GM19397 (cell line): ENCODE data around the gene SUGP1.

Source experiments
- ATAC-seq: cut with Tn5 transposase; IDR thresholded peaks from one replicate; pipeline ENCODE4 v1.9.1; 2021; ENCODE audit warnings: mild to moderate bottlenecking, moderate library complexity; ENCODE audit not compliant: unreplicated experiment

Gene SUGP1

GRCh38 chr19:19304186-19304965 lies 15.9 kb downstream of the SUGP1 start:
- ATAC-seq = no peak

- ATAC-seq = no peak
Observed at GRCh38 chr19:19303411-19303810, 16.9 kb downstream of the SUGP1 start.

GRCh38 chr19:19300613-19301012 lies 19.7 kb downstream of the SUGP1 start:
- no peak for ATAC-seq

GRCh38 chr19:19297759-19298158 lies 22.6 kb downstream of the SUGP1 start:
- ATAC-seq = no peak

- ATAC-seq = no peak
Observed at GRCh38 chr19:19296953-19297689, 23.2 kb downstream of the SUGP1 start.

- ATAC-seq = no peak
Observed at GRCh38 chr19:19294914-19295313, 25.4 kb downstream of the SUGP1 start.

- no peak for ATAC-seq
Observed at GRCh38 chr19:19292607-19293006, 27.7 kb downstream of the SUGP1 start.

GRCh38 chr19:19285686-19286085 lies 34.6 kb downstream of the SUGP1 start:
- no peak for ATAC-seq

- no peak for ATAC-seq
Observed at GRCh38 chr19:19280561-19280960, 39.7 kb downstream of the SUGP1 start.

GRCh38 chr19:19279853-19280252 lies 40.5 kb downstream of the SUGP1 start:
- no peak for ATAC-seq

- ATAC-seq = no peak
Observed at GRCh38 chr19:19279062-19279612, 41.2 kb downstream of the SUGP1 start.

GRCh38 chr19:19278315-19278714 lies 42.0 kb downstream of the SUGP1 start:
- no peak for ATAC-seq

GRCh38 chr19:19276851-19277250 lies 43.5 kb downstream of the SUGP1 start:
- ATAC-seq = no peak

- no peak for ATAC-seq
Observed at GRCh38 chr19:19276386-19276785, 43.9 kb downstream of the SUGP1 start.

- no peak for ATAC-seq
Observed at GRCh38 chr19:19274716-19275565, 45.4 kb downstream of the SUGP1 start.

GRCh38 chr19:19274146-19274545 lies 46.2 kb downstream of the SUGP1 start:
- ATAC-seq = no peak

- ATAC-seq = no peak
Observed at GRCh38 chr19:19271828-19272599, 48.3 kb downstream of the SUGP1 start.

- no peak for ATAC-seq
Observed at GRCh38 chr19:19270749-19271571, 49.3 kb downstream of the SUGP1 start.

- ATAC-seq = no peak
Observed at GRCh38 chr19:19269952-19270694, 50.2 kb downstream of the SUGP1 start.
